ENCODE measurements around the gene CD101. TPM values are rescaled to one million over a fixed set of nuclear protein-coding genes. Genes with fewer than 3 reads are reported as not detected.

Gene CD101
- total and polyA plus RNA-seq, 2 experiments from 2014 or later: 1.2 to 1.3 TPM

DNA sequence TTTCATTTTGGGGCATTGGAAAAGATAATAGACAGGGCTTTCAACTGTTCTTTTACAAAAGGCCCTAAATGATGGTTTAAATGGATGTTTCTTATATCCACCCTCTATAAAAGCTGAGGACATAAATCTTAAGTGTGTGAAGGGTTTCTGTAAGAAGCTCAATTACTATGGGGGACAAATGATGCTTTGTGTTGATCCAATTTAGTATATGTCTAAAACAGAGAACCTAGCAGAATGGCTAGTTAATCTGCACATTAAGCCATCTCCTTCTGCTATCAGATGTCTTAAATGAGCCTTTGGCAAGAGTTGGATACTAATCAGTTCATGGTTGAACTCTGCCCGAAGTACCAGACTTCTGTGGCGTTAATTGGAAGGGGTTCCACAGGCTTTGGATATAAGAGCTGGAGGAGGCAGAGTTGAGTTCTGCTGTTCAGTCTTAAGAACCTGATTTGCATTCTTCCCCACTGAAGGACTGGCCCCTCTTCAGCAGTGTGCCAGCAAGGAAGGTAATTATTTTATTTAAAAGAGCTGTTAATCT lies 48.8 kb upstream of the CD101 start (continued):
- TF ChIP-seq, protein P1, sequence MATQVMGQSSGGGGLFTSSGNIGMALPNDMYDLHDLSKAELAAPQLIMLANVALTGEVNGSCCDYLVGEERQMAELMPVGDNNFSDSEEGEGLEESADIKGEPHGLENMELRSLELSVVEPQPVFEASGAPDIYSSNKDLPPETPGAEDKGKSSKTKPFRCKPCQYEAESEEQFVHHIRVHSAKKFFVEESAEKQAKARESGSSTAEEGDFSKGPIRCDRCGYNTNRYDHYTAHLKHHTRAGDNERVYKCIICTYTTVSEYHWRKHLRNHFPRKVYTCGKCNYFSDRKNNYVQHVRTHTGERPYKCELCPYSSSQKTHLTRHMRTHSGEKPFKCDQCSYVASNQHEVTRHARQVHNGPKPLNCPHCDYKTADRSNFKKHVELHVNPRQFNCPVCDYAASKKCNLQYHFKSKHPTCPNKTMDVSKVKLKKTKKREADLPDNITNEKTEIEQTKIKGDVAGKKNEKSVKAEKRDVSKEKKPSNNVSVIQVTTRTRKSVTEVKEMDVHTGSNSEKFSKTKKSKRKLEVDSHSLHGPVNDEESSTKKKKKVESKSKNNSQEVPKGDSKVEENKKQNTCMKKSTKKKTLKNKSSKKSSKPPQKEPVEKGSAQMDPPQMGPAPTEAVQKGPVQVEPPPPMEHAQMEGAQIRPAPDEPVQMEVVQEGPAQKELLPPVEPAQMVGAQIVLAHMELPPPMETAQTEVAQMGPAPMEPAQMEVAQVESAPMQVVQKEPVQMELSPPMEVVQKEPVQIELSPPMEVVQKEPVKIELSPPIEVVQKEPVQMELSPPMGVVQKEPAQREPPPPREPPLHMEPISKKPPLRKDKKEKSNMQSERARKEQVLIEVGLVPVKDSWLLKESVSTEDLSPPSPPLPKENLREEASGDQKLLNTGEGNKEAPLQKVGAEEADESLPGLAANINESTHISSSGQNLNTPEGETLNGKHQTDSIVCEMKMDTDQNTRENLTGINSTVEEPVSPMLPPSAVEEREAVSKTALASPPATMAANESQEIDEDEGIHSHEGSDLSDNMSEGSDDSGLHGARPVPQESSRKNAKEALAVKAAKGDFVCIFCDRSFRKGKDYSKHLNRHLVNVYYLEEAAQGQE (IDR thresholded peaks at IDR 0.05; ENCODE audit: unreplicated experiment): no peak
- no peak for TF ChIP-seq ZNF331 (CRISPR knock-in tag; IDR thresholded peaks at IDR 0.05; ENCODE audit: low read depth)

DNA sequence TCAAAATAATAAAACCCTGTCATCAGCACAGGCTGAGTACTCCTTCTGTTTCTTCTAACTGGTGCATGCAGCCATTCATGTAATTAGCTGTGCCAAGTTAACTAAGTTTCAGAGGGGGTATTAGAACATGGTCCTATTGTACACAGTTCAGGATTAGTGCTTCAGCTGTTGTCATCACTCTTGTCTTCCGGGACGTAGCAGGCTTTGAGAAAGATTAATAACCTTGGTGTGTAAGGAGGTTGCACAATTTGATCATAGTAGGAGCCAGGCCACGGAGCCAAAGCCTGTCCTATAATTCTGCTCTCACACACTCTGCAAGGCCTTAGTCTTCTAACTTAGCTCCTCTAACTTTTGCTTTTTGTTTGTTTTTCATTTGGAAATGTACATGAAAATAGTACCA lies 47.1 kb upstream of the CD101 start:
- H4K20me1 ChIP-seq (replicated peaks; ENCODE audit: insufficient read depth): peaks cover 10% of the 10 kb centered on the region
- peak overlapping the region; percentile 33; the same call in 1 of the 2 replicates for H3K4me2 ChIP-seq
- H3K36me3 ChIP-seq (ENCODE audit: insufficient read depth): no peaks in the 10 kb centered on the region
- H3K4me1 ChIP-seq (ENCODE audit: insufficient read depth): peaks cover 18% of the 10 kb centered on the region
- H3K4me3 ChIP-seq: no peak overlapping the region
- no peaks in the 10 kb centered on the region for H3F3A ChIP-seq (replicated peaks; ENCODE audit: low read depth)
- H3K27ac ChIP-seq (ENCODE audit: low read depth): no peak overlapping the region
- no peak for DNase-seq (ENCODE audit: low spot score)
- Mint-ChIP-seq H3K4me1 (peaks cover 6% of the 10 kb centered on the region; the same call in 2 of the 3 replicates), H3K27me3 (ENCODE audit: insufficient read depth, low read depth, poor library complexity) (no peaks in the 10 kb centered on the region), H3K36me3 (ENCODE audit: low read depth) (peaks cover 19% of the 10 kb centered on the region), H3K9me3 (no peaks in the 10 kb centered on the region), H3K27ac (no peak overlapping the region), H3K4me3 (no peak overlapping the region)
- no peaks in the 10 kb centered on the region for H3K9me2 ChIP-seq (ENCODE audit: insufficient read depth)
- H3K27me3 ChIP-seq (ENCODE audit: insufficient read depth): no peaks in the 10 kb centered on the region
- ATAC-seq: no peak
- no peak overlapping the region for H2AFZ ChIP-seq
- H3K79me2 ChIP-seq (replicated peaks; ENCODE audit: insufficient read depth): no peaks in the 10 kb centered on the region
- TF ChIP-seq ZNF114 (CRISPR knock-in tag; IDR thresholded peaks at IDR 0.05) (no peak), ZNF331 (CRISPR knock-in tag; IDR thresholded peaks at IDR 0.05; ENCODE audit: low read depth) (no peak), EZH2 (IDR thresholded peaks at IDR 0.05; ENCODE audit: low read depth, unreplicated experiment) (no peak), POLR2AphosphoS5 (IDR thresholded peaks at IDR 0.05; ENCODE audit: low read depth) (no peak), JUNB (IDR thresholded peaks at IDR 0.05; ENCODE audit: unreplicated experiment) (no peak), EZH2phosphoT487 (IDR thresholded peaks at IDR 0.05; ENCODE audit: unreplicated experiment) (no peak)
- TF ChIP-seq, protein P2, sequence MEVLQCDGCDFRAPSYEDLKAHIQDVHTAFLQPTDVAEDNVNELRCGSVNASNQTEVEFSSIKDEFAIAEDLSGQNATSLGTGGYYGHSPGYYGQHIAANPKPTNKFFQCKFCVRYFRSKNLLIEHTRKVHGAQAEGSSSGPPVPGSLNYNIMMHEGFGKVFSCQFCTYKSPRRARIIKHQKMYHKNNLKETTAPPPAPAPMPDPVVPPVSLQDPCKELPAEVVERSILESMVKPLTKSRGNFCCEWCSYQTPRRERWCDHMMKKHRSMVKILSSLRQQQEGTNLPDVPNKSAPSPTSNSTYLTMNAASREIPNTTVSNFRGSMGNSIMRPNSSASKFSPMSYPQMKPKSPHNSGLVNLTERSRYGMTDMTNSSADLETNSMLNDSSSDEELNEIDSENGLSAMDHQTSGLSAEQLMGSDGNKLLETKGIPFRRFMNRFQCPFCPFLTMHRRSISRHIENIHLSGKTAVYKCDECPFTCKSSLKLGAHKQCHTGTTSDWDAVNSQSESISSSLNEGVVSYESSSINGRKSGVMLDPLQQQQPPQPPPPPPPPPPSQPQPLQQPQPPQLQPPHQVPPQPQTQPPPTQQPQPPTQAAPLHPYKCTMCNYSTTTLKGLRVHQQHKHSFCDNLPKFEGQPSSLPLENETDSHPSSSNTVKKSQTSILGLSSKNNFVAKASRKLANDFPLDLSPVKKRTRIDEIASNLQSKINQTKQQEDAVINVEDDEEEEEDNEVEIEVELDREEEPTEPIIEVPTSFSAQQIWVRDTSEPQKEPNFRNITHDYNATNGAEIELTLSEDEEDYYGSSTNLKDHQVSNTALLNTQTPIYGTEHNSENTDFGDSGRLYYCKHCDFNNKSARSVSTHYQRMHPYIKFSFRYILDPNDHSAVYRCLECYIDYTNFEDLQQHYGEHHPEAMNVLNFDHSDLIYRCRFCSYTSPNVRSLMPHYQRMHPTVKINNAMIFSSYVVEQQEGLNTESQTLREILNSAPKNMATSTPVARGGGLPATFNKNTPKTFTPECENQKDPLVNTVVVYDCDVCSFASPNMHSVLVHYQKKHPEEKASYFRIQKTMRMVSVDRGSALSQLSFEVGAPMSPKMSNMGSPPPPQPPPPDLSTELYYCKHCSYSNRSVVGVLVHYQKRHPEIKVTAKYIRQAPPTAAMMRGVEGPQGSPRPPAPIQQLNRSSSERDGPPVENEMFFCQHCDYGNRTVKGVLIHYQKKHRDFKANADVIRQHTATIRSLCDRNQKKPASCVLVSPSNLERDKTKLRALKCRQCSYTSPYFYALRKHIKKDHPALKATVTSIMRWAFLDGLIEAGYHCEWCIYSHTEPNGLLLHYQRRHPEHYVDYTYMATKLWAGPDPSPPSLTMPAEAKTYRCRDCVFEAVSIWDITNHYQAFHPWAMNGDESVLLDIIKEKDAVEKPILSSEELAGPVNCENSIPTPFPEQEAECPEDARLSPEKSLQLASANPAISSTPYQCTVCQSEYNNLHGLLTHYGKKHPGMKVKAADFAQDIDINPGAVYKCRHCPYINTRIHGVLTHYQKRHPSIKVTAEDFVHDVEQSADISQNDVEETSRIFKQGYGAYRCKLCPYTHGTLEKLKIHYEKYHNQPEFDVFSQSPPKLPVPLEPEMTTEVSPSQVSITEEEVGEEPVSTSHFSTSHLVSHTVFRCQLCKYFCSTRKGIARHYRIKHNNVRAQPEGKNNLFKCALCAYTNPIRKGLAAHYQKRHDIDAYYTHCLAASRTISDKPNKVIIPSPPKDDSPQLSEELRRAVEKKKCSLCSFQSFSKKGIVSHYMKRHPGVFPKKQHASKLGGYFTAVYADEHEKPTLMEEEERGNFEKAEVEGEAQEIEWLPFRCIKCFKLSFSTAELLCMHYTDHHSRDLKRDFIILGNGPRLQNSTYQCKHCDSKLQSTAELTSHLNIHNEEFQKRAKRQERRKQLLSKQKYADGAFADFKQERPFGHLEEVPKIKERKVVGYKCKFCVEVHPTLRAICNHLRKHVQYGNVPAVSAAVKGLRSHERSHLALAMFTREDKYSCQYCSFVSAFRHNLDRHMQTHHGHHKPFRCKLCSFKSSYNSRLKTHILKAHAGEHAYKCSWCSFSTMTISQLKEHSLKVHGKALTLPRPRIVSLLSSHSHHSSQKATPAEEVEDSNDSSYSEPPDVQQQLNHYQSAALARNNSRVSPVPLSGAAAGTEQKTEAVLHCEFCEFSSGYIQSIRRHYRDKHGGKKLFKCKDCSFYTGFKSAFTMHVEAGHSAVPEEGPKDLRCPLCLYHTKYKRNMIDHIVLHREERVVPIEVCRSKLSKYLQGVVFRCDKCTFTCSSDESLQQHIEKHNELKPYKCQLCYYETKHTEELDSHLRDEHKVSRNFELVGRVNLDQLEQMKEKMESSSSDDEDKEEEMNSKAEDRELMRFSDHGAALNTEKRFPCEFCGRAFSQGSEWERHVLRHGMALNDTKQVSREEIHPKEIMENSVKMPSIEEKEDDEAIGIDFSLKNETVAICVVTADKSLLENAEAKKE (CRISPR knock-in tag; IDR thresholded peaks at IDR 0.05): no peak
- TF ChIP-seq, protein P3, sequence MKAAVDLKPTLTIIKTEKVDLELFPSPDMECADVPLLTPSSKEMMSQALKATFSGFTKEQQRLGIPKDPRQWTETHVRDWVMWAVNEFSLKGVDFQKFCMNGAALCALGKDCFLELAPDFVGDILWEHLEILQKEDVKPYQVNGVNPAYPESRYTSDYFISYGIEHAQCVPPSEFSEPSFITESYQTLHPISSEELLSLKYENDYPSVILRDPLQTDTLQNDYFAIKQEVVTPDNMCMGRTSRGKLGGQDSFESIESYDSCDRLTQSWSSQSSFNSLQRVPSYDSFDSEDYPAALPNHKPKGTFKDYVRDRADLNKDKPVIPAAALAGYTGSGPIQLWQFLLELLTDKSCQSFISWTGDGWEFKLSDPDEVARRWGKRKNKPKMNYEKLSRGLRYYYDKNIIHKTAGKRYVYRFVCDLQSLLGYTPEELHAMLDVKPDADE (IDR thresholded peaks at IDR 0.05): no peak
- TF ChIP-seq, protein P1 (IDR thresholded peaks at IDR 0.05; ENCODE audit: unreplicated experiment): no peak

All from GM23338 (cell line).